ENCODE results near the gene DNASE1. TPM values are rescaled to one million over a fixed set of nuclear protein-coding genes. Genes with fewer than 3 reads are reported as not detected.
A peak's percentile ranks its signal among the peaks of the same experiment; 100 is the strongest.

The DNASE1 gene
- total RNA-seq, 1 donor from 2014 or later: 18.4 TPM

GRCh38 chr16:3640207-3640606, 14.3 kb upstream of the DNASE1 start:
- Histone ChIP-seq H3K27me3 (no peaks in the 10 kb centered on the region), H3K4me3 (no peak overlapping the region), H3K9me3 (no peaks in the 10 kb centered on the region), H3K36me3 (peaks cover 7% of the 10 kb centered on the region), H3K27ac (no peak overlapping the region), H3K4me1 (peaks cover 7% of the 10 kb centered on the region)
- no peak for ATAC-seq
- peak; percentile 11 for DNase-seq
- TF ChIP-seq, protein P1, sequence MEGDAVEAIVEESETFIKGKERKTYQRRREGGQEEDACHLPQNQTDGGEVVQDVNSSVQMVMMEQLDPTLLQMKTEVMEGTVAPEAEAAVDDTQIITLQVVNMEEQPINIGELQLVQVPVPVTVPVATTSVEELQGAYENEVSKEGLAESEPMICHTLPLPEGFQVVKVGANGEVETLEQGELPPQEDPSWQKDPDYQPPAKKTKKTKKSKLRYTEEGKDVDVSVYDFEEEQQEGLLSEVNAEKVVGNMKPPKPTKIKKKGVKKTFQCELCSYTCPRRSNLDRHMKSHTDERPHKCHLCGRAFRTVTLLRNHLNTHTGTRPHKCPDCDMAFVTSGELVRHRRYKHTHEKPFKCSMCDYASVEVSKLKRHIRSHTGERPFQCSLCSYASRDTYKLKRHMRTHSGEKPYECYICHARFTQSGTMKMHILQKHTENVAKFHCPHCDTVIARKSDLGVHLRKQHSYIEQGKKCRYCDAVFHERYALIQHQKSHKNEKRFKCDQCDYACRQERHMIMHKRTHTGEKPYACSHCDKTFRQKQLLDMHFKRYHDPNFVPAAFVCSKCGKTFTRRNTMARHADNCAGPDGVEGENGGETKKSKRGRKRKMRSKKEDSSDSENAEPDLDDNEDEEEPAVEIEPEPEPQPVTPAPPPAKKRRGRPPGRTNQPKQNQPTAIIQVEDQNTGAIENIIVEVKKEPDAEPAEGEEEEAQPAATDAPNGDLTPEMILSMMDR (IDR thresholded peaks at IDR 0.05): no peak
- intact Hi-C loops (cut with DNase I): no loop called here

GRCh38 chr16:3640632-3641501, 13.6 kb upstream of the DNASE1 start:
- H3K4me1 ChIP-seq: peaks cover 7% of the 10 kb centered on the region
- H3K4me3 ChIP-seq: no peak overlapping the region
- DNase-seq (peak; percentile 52), ATAC-seq (no peak)
- H3K27me3 ChIP-seq: no peaks in the 10 kb centered on the region
- no peak overlapping the region for H3K27ac ChIP-seq
- TF ChIP-seq, protein P1 (IDR thresholded peaks at IDR 0.05): no peak
- H3K9me3 ChIP-seq: no peaks in the 10 kb centered on the region
- peaks cover 7% of the 10 kb centered on the region for H3K36me3 ChIP-seq
- intact Hi-C loops (cut with DNase I): no loop called here

- intact Hi-C loops (cut with DNase I): no loop called here
- Histone ChIP-seq H3K27me3 (no peaks in the 10 kb centered on the region), H3K36me3 (peaks cover 7% of the 10 kb centered on the region), H3K4me1 (peaks cover 7% of the 10 kb centered on the region), H3K4me3 (no peak overlapping the region), H3K9me3 (no peaks in the 10 kb centered on the region), H3K27ac (no peak overlapping the region)
- peak; percentile 52 for DNase-seq
- no peak for ATAC-seq
- TF ChIP-seq, protein P1 (IDR thresholded peaks at IDR 0.05): no peak
Observed at GRCh38 chr16:3641801-3642396, 12.6 kb upstream of the DNASE1 start.

GRCh38 chr16:3642397-3643094, 11.9 kb upstream of the DNASE1 start:
- DNase-seq: peak; percentile 49
- peaks cover 7% of the 10 kb centered on the region for H3K36me3 ChIP-seq
- H3K4me3 ChIP-seq: no peak overlapping the region
- intact Hi-C loops (cut with DNase I): no loop called here
- no peak overlapping the region for H3K27ac ChIP-seq
- ATAC-seq: no peak
- H3K4me1 ChIP-seq: peaks cover 3% of the 10 kb centered on the region
- H3K27me3 ChIP-seq: no peaks in the 10 kb centered on the region
- TF ChIP-seq, protein P1 (IDR thresholded peaks at IDR 0.05): no peak
- no peaks in the 10 kb centered on the region for H3K9me3 ChIP-seq

- Histone ChIP-seq H3K9me3 (no peaks in the 10 kb centered on the region), H3K27me3 (no peaks in the 10 kb centered on the region), H3K4me3 (no peak overlapping the region), H3K36me3 (peaks cover 7% of the 10 kb centered on the region), H3K27ac (no peak overlapping the region), H3K4me1 (no peaks in the 10 kb centered on the region)
- intact Hi-C loops (cut with DNase I): no loop called here
- DNase-seq (peak; percentile 54), ATAC-seq (no peak)
- TF ChIP-seq, protein P1 (IDR thresholded peaks at IDR 0.05): no peak
Observed at GRCh38 chr16:3643095-3643730, 11.3 kb upstream of the DNASE1 start.

Measured in upper lobe of right lung (tissue), 1 donor.